GM18498 (cell line): ENCODE measurements around the gene PODXL2.

ENCODE experiments used
- ATAC-seq: cut with Tn5 transposase; IDR thresholded peaks from one replicate; pipeline ENCODE4 v1.9.1; 2021; ENCODE audit warnings: mild to moderate bottlenecking, moderate library complexity; ENCODE audit not compliant: unreplicated experiment

PODXL2 gene

GRCh38 chr3:127628426-127628787 lies 578 bp upstream of the PODXL2 start:
- no peak for ATAC-seq

GRCh38 chr3:127629467-127630403 lies 750 bp downstream of the PODXL2 start:
- ATAC-seq, result peak; percentile 16

GRCh38 chr3:127630811-127631714 lies 2.1 kb downstream of the PODXL2 start:
- no peak for ATAC-seq

- no peak for ATAC-seq
Measured at GRCh38 chr3:127632035-127632820, 3.2 kb downstream of the PODXL2 start.

- no peak for ATAC-seq
Measured at GRCh38 chr3:127634653-127635052, 5.7 kb downstream of the PODXL2 start.

GRCh38 chr3:127637546-127637945 lies 8.6 kb downstream of the PODXL2 start:
- no peak for ATAC-seq

GRCh38 chr3:127637971-127638370 lies 9.0 kb downstream of the PODXL2 start:
- ATAC-seq, result no peak

- no peak for ATAC-seq
Measured at GRCh38 chr3:127639173-127640041, 10.4 kb downstream of the PODXL2 start.

- ATAC-seq, result no peak
Measured at GRCh38 chr3:127640042-127640355, 11.0 kb downstream of the PODXL2 start.

GRCh38 chr3:127644641-127645370 lies 15.8 kb downstream of the PODXL2 start:
- no peak for ATAC-seq

GRCh38 chr3:127645371-127646015 lies 16.5 kb downstream of the PODXL2 start:
- ATAC-seq, result no peak

- ATAC-seq, result no peak
Measured at GRCh38 chr3:127646501-127647046, 17.6 kb downstream of the PODXL2 start.

GRCh38 chr3:127647166-127647844 lies 18.3 kb downstream of the PODXL2 start:
- ATAC-seq, result no peak

GRCh38 chr3:127647845-127648204 lies 18.8 kb downstream of the PODXL2 start:
- no peak for ATAC-seq

- ATAC-seq, result no peak
Measured at GRCh38 chr3:127650236-127650635, 21.3 kb downstream of the PODXL2 start.

- ATAC-seq, result no peak
Measured at GRCh38 chr3:127651516-127652172, 22.7 kb downstream of the PODXL2 start.

- peak; percentile 48 for ATAC-seq
Measured at GRCh38 chr3:127652246-127652995, 23.4 kb downstream of the PODXL2 start.
